ENCODE results near the gene BRD7.

BRD7 gene

GRCh38 chr16:50393858-50394802 is 25.3 kb upstream of the BRD7 start:
- no peak overlapping the region for H2AFZ ChIP-seq (ENCODE audit: low read length)
- H3K9me3 ChIP-seq (ENCODE audit: insufficient read depth, low read depth, low read length) = no peaks in the 10 kb centered on the region
- no peaks in the 10 kb centered on the region for H3K79me2 ChIP-seq (ENCODE audit: insufficient read depth, low read length)
- no peaks in the 10 kb centered on the region for H4K20me1 ChIP-seq (ENCODE audit: insufficient read depth, low read length, poor library complexity, severe bottlenecking)
- no peak overlapping the region for H3K9ac ChIP-seq (ENCODE audit: low read depth, low read length, poor library complexity, severe bottlenecking)
- TF ChIP-seq EZH2phosphoT487 (IDR thresholded peaks at IDR 0.05; ENCODE audit: borderline replicate concordance) = no peak
- TF ChIP-seq, protein P1, sequence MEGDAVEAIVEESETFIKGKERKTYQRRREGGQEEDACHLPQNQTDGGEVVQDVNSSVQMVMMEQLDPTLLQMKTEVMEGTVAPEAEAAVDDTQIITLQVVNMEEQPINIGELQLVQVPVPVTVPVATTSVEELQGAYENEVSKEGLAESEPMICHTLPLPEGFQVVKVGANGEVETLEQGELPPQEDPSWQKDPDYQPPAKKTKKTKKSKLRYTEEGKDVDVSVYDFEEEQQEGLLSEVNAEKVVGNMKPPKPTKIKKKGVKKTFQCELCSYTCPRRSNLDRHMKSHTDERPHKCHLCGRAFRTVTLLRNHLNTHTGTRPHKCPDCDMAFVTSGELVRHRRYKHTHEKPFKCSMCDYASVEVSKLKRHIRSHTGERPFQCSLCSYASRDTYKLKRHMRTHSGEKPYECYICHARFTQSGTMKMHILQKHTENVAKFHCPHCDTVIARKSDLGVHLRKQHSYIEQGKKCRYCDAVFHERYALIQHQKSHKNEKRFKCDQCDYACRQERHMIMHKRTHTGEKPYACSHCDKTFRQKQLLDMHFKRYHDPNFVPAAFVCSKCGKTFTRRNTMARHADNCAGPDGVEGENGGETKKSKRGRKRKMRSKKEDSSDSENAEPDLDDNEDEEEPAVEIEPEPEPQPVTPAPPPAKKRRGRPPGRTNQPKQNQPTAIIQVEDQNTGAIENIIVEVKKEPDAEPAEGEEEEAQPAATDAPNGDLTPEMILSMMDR (conservative IDR thresholded peaks at IDR 0.05; ENCODE audit: low read length) = no peak
- no peak overlapping the region for H3K4me2 ChIP-seq (ENCODE audit: low read depth, low read length, poor library complexity, severe bottlenecking)
- H3K27me3 ChIP-seq (ENCODE audit: insufficient read depth, low read length, poor library complexity, severe bottlenecking) = no peaks in the 10 kb centered on the region
- no peaks in the 10 kb centered on the region for H3K9me2 ChIP-seq (replicated peaks; ENCODE audit: low read depth, low read length)
- H3K4me3 ChIP-seq (ENCODE audit: low read length, poor library complexity, severe bottlenecking) = no peak overlapping the region
- H3F3A ChIP-seq (ENCODE audit: low read depth) = no peaks in the 10 kb centered on the region
- no peaks in the 10 kb centered on the region for H3K36me3 ChIP-seq (ENCODE audit: insufficient read depth, low read length)
- no peaks in the 10 kb centered on the region for H3K4me1 ChIP-seq (ENCODE audit: insufficient read depth, low read length, poor library complexity, severe bottlenecking)

DNA sequence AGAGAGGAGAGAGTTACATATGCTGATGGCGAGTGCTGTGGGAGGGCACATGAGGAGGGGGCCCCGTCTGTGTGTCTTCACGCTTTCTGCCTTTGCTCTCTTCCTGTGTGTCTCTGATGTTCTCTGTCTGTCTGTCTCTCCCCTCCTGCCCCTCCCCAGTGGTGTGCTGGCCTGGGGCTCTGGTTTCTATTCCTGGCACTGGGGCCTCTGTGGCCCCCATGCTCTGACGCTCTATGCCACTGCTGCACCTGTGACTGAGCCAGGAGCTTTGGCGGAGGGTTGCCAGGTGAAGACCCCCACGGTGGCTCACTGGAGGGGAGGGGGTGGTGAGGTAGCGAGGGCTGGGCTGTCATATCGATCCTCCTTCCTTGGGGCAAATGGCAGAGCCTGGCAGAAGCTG is 24.6 kb upstream of the BRD7 start:
- TF ChIP-seq, protein P1 (conservative IDR thresholded peaks at IDR 0.05; ENCODE audit: low read length) = no peak
- no peak for TF ChIP-seq EZH2phosphoT487 (IDR thresholded peaks at IDR 0.05; ENCODE audit: borderline replicate concordance)
- H2AFZ ChIP-seq (ENCODE audit: low read length) = no peak overlapping the region
- H3K4me3 ChIP-seq (ENCODE audit: low read length, poor library complexity, severe bottlenecking) = no peak overlapping the region
- no peak overlapping the region for H3K4me2 ChIP-seq (ENCODE audit: low read depth, low read length, poor library complexity, severe bottlenecking)
- H3K27me3 ChIP-seq (ENCODE audit: insufficient read depth, low read length, poor library complexity, severe bottlenecking) = no peaks in the 10 kb centered on the region
- no peaks in the 10 kb centered on the region for H3K36me3 ChIP-seq (ENCODE audit: insufficient read depth, low read length)
- no peaks in the 10 kb centered on the region for H4K20me1 ChIP-seq (ENCODE audit: insufficient read depth, low read length, poor library complexity, severe bottlenecking)
- H3K79me2 ChIP-seq (ENCODE audit: insufficient read depth, low read length) = no peaks in the 10 kb centered on the region
- no peaks in the 10 kb centered on the region for H3K9me3 ChIP-seq (ENCODE audit: insufficient read depth, low read depth, low read length)
- H3K9ac ChIP-seq (ENCODE audit: low read depth, low read length, poor library complexity, severe bottlenecking) = no peak overlapping the region
- H3F3A ChIP-seq (ENCODE audit: low read depth) = no peaks in the 10 kb centered on the region
- no peaks in the 10 kb centered on the region for H3K4me1 ChIP-seq (ENCODE audit: insufficient read depth, low read length, poor library complexity, severe bottlenecking)
- no peaks in the 10 kb centered on the region for H3K9me2 ChIP-seq (replicated peaks; ENCODE audit: low read depth, low read length)

DNA sequence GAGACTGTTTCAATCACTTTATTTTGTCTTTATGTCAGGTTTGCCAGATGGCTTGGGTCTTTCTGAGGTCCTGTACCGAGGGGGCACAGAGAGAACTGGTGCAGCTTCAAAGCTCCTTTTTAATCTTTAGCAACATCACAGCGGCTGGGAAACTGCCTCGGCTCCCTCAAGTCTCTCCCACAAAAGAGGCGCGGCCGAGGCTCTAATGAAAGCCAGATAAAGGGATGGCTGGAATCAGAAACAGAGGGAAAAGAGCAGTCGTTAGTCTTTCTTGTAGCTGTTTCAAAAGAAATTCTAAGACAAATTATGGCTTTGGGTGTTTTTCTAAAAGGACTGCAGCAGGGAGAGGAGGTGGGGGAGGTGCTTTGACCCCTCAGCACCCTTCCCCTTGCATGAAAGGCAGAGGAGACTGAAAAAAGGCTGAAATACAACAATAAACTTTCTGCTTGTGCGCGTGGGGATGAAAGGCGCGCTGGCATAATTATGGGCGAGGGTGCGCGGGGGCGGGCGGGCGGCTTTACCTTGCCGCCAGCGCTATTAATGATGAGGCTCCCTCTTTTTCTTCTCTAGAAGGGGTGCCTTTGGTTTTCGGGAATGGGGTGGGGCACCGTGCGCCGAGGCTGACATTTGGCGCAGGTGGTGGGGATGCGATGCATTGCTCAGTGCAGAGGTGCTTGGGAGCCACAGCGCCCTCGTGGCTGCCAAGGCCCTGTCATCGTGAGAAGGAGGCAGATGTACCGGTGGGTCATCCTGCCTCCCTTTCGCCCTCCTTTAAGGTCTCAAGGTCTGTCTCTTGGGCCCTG is 22.3 kb upstream of the BRD7 start:
- Histone ChIP-seq H4K20me1 (ENCODE audit: insufficient read depth, low read length, poor library complexity, severe bottlenecking) (no peaks in the 10 kb centered on the region), H2AFZ (ENCODE audit: low read length) (no peak overlapping the region), H3F3A (ENCODE audit: low read depth) (no peaks in the 10 kb centered on the region), H3K79me2 (ENCODE audit: insufficient read depth, low read length) (no peaks in the 10 kb centered on the region), H3K9ac (ENCODE audit: low read depth, low read length, poor library complexity, severe bottlenecking) (no peak overlapping the region), H3K9me2 (replicated peaks; ENCODE audit: low read depth, low read length) (no peaks in the 10 kb centered on the region), H3K9me3 (ENCODE audit: insufficient read depth, low read depth, low read length) (no peaks in the 10 kb centered on the region), H3K27me3 (ENCODE audit: insufficient read depth, low read length, poor library complexity, severe bottlenecking) (no peaks in the 10 kb centered on the region), H3K4me1 (ENCODE audit: insufficient read depth, low read length, poor library complexity, severe bottlenecking) (no peaks in the 10 kb centered on the region), H3K4me2 (ENCODE audit: low read depth, low read length, poor library complexity, severe bottlenecking) (no peak overlapping the region), H3K4me3 (ENCODE audit: low read length, poor library complexity, severe bottlenecking) (no peak overlapping the region), H3K36me3 (ENCODE audit: insufficient read depth, low read length) (no peaks in the 10 kb centered on the region)
- no peak for TF ChIP-seq EZH2phosphoT487 (IDR thresholded peaks at IDR 0.05; ENCODE audit: borderline replicate concordance)
- TF ChIP-seq, protein P1 (conservative IDR thresholded peaks at IDR 0.05; ENCODE audit: low read length) = no peak

Data from Loucy (cell line).